ENCODE data around the gene KIRREL3.

The KIRREL3 gene

DNA sequence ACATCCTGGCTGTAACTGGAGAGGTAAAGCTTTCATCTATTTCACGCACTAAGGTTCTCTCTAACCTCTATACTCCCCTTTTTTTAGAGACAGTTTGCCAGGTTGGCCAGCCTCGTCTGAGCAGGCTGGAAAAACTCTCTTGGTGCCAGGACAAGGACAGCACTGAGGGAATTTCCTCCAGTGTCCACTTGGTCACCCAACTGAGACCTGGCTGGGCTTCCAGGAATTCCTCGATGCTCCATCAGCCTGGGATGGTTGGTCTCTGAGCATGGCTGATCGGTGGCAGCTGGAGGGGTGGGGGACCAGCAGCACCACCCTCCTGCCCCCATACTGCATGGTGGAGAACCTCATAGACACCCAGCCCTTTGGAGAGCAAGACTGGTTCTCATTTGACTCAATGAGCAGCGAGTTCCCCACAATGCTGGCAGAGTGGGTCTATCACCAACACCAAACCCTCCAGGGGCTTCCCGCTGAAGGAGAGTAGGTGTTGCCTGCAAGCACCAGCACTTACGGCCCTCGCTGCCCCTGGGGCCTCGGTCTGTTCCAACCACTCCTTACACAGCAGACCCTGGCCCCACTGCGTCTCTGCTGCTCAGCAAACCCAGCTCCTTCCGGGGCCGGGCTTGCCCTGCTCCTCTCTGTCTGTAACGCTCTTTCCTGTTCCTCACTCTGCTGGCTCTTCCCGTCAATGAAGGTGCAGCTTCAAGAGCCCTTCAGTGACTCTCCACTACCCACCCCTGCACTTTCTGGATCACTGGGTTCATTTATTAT lies 522.9 kb downstream of the KIRREL3 start:
- H3K27me3 ChIP-seq (ENCODE audit: insufficient read depth, low read length), result no peaks in the 10 kb centered on the region
- H3K4me1 ChIP-seq (ENCODE audit: control insufficient read depth, insufficient read depth, low read length, unreplicated experiment), result no peaks in the 10 kb centered on the region
- no peaks in the 10 kb centered on the region for H3K36me3 ChIP-seq (ENCODE audit: insufficient read depth, low read length)
- H3K4me3 ChIP-seq (ENCODE audit: low read depth, low read length), result no peak overlapping the region
- no peak overlapping the region for H3K27ac ChIP-seq (ENCODE audit: low read depth, low read length)
- H2AFZ ChIP-seq (ENCODE audit: low read length, unreplicated experiment), result no peak overlapping the region
- no peaks in the 10 kb centered on the region for H3K79me2 ChIP-seq (ENCODE audit: control insufficient read depth, insufficient read depth, low read length, unreplicated experiment)

GRCh38 chr11:126476977-126477376 lies 523.6 kb downstream of the KIRREL3 start:
- Histone ChIP-seq H3K4me1 (ENCODE audit: control insufficient read depth, insufficient read depth, low read length, unreplicated experiment) (no peaks in the 10 kb centered on the region), H3K36me3 (ENCODE audit: insufficient read depth, low read length) (no peaks in the 10 kb centered on the region), H2AFZ (ENCODE audit: low read length, unreplicated experiment) (no peak overlapping the region), H3K79me2 (ENCODE audit: control insufficient read depth, insufficient read depth, low read length, unreplicated experiment) (no peaks in the 10 kb centered on the region), H3K27ac (ENCODE audit: low read depth, low read length) (no peak overlapping the region), H3K27me3 (ENCODE audit: insufficient read depth, low read length) (no peaks in the 10 kb centered on the region), H3K4me3 (ENCODE audit: low read depth, low read length) (no peak overlapping the region)

GRCh38 chr11:126476266-126476924 lies 524.2 kb downstream of the KIRREL3 start:
- Histone ChIP-seq H3K27me3 (ENCODE audit: insufficient read depth, low read length) (no peaks in the 10 kb centered on the region), H3K4me3 (ENCODE audit: low read depth, low read length) (no peak overlapping the region), H3K27ac (ENCODE audit: low read depth, low read length) (no peak overlapping the region), H3K4me1 (ENCODE audit: control insufficient read depth, insufficient read depth, low read length, unreplicated experiment) (no peaks in the 10 kb centered on the region), H3K36me3 (ENCODE audit: insufficient read depth, low read length) (no peaks in the 10 kb centered on the region), H3K79me2 (ENCODE audit: control insufficient read depth, insufficient read depth, low read length, unreplicated experiment) (no peaks in the 10 kb centered on the region), H2AFZ (ENCODE audit: low read length, unreplicated experiment) (no peak overlapping the region)

DNA sequence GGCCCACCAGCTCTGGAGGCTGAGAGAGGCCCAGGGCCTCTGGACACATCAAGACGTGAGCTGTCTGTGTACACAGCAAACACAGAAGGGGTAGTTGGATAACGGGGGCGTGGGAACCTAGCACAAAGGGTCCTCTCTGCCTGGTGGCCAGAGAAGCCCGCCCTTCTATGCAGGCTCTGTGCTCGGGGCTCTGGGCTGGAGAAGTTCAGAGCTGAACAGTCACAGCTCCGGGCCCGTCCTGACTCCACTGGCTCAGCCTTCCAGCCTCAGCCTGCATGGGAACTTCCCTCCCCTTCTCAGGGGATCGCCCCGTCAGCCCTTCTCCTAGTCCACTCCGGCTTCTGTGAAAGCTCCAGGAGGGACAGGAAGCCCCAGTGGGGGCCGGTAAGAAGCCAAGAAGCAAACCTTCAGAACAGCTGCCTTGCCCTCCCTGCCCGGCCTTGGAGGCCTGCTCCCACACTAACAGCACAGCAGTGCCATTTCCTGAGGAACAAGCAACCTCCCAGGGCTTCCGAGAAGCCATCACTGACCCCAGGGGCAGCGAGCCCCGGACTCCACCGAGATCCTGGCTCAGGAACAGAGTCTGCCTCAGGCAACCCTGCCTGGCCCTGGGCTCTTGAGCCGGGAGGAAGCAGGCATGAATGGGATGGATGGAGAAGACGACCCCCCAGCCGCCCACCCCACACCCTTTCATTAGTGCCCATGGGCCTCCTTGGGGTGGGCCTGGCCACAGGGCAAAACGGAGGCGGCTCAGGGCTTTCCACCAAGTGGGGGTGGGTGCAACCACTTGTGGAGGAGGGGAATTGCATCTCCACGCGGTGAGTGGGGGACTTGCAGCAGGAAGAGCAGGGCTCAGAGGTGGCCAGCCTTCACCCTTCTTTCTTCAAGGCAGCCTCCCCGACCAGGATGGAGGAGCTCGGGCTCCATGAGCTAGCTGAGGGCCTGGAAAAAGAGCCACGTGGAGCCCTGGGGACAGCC lies 525.3 kb downstream of the KIRREL3 start:
- Histone ChIP-seq H3K79me2 (ENCODE audit: control insufficient read depth, insufficient read depth, low read length, unreplicated experiment) (no peaks in the 10 kb centered on the region), H2AFZ (ENCODE audit: low read length, unreplicated experiment) (no peak overlapping the region), H3K4me1 (ENCODE audit: control insufficient read depth, insufficient read depth, low read length, unreplicated experiment) (no peaks in the 10 kb centered on the region), H3K27me3 (ENCODE audit: insufficient read depth, low read length) (no peaks in the 10 kb centered on the region), H3K27ac (ENCODE audit: low read depth, low read length) (no peak overlapping the region), H3K4me3 (ENCODE audit: low read depth, low read length) (no peak overlapping the region), H3K36me3 (ENCODE audit: insufficient read depth, low read length) (no peaks in the 10 kb centered on the region)

DNA sequence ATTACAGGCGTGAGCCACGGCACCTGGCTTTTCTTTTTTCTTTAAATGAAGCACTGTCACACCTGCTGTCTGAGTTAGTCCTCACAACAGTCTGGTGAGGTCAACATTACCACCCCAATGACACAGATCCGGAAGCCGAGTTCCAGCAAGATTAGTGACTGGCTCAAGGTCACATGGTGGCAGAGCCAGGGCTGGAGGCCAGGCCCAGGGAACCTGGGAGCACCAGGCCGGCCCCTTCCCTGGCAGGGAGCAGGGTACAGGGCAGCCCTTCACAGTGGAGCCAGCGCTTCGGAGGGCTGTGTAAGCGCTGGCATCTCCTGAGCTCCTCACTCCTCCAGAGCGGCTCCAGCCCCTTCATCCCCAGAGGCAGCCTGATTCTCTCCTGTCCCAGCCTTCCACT lies 526.4 kb downstream of the KIRREL3 start:
- Histone ChIP-seq H3K4me3 (ENCODE audit: low read depth, low read length) (no peak overlapping the region), H3K79me2 (ENCODE audit: control insufficient read depth, insufficient read depth, low read length, unreplicated experiment) (no peaks in the 10 kb centered on the region), H2AFZ (ENCODE audit: low read length, unreplicated experiment) (no peak overlapping the region), H3K4me1 (ENCODE audit: control insufficient read depth, insufficient read depth, low read length, unreplicated experiment) (no peaks in the 10 kb centered on the region), H3K27me3 (ENCODE audit: insufficient read depth, low read length) (no peaks in the 10 kb centered on the region), H3K36me3 (ENCODE audit: insufficient read depth, low read length) (no peaks in the 10 kb centered on the region), H3K27ac (ENCODE audit: low read depth, low read length) (no peak overlapping the region)

DNA sequence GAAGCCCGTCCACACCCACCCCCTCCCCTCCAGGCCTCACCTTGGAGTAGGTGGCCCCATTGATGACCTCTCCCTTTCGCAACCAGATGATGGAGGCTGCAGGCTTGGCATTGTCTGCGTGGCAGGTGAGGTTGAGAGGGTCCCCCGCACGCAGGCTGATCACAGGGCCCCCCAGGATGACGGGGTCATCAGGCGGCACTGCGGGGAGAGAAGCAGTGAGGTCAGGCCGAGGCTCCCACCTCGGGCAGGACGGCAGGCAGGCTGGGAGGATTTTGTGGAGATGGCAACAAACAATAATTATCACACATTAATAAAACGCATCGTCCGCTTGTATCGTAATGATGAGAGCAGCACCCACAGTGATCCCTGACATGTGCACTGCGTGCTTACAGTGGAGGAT lies 527.3 kb downstream of the KIRREL3 start:
- no peaks in the 10 kb centered on the region for H3K4me1 ChIP-seq (ENCODE audit: control insufficient read depth, insufficient read depth, low read length, unreplicated experiment)
- H2AFZ ChIP-seq (ENCODE audit: low read length, unreplicated experiment), result no peak overlapping the region
- H3K36me3 ChIP-seq (ENCODE audit: insufficient read depth, low read length), result no peaks in the 10 kb centered on the region
- H3K4me3 ChIP-seq (ENCODE audit: low read depth, low read length), result no peak overlapping the region
- H3K27me3 ChIP-seq (ENCODE audit: insufficient read depth, low read length), result no peaks in the 10 kb centered on the region
- no peaks in the 10 kb centered on the region for H3K79me2 ChIP-seq (ENCODE audit: control insufficient read depth, insufficient read depth, low read length, unreplicated experiment)
- no peak overlapping the region for H3K27ac ChIP-seq (ENCODE audit: low read depth, low read length)

DNA sequence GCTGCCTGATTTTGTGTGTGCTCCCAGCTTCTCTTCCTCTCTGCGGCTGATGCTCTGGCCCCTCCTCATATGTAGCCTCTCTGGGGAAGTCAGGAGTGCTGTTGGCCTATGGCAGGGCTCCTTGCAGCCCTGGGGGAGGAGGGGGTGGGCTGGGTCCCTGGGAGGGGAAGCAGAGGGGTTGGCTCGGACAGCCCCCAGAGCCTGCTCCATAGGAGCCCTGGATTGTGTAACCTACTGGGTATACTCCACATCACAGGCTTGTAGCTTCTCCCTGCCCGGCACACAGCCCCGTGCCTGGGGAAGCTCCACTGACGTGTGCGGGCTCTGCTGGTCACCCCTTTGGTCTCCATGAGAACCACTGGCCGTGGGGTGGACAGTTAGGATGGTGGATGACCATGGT lies 531.3 kb downstream of the KIRREL3 start:
- H2AFZ ChIP-seq (ENCODE audit: low read length, unreplicated experiment), result no peak overlapping the region
- H3K36me3 ChIP-seq (ENCODE audit: insufficient read depth, low read length), result no peaks in the 10 kb centered on the region
- H3K79me2 ChIP-seq (ENCODE audit: control insufficient read depth, insufficient read depth, low read length, unreplicated experiment), result no peaks in the 10 kb centered on the region
- H3K4me1 ChIP-seq (ENCODE audit: control insufficient read depth, insufficient read depth, low read length, unreplicated experiment), result no peaks in the 10 kb centered on the region
- peaks cover 10% of the 10 kb centered on the region; the same call in 1 of the 2 replicates for H3K27me3 ChIP-seq (ENCODE audit: insufficient read depth, low read length)
- H3K27ac ChIP-seq (ENCODE audit: low read depth, low read length), result no peak overlapping the region
- H3K4me3 ChIP-seq (ENCODE audit: low read depth, low read length), result no peak overlapping the region

- H3K27me3 ChIP-seq (ENCODE audit: insufficient read depth, low read length), result peaks cover 12% of the 10 kb centered on the region; the same call in 1 of the 2 replicates
- H3K27ac ChIP-seq (ENCODE audit: low read depth, low read length), result no peak overlapping the region
- no peaks in the 10 kb centered on the region for H3K36me3 ChIP-seq (ENCODE audit: insufficient read depth, low read length)
- no peak overlapping the region for H2AFZ ChIP-seq (ENCODE audit: low read length, unreplicated experiment)
- H3K4me1 ChIP-seq (ENCODE audit: control insufficient read depth, insufficient read depth, low read length, unreplicated experiment), result no peaks in the 10 kb centered on the region
- no peak overlapping the region for H3K4me3 ChIP-seq (ENCODE audit: low read depth, low read length)
- H3K79me2 ChIP-seq (ENCODE audit: control insufficient read depth, insufficient read depth, low read length, unreplicated experiment), result no peaks in the 10 kb centered on the region
These were observed 532.5 kb downstream of the KIRREL3 start for GRCh38 chr11:126468102-126468521.

DNA sequence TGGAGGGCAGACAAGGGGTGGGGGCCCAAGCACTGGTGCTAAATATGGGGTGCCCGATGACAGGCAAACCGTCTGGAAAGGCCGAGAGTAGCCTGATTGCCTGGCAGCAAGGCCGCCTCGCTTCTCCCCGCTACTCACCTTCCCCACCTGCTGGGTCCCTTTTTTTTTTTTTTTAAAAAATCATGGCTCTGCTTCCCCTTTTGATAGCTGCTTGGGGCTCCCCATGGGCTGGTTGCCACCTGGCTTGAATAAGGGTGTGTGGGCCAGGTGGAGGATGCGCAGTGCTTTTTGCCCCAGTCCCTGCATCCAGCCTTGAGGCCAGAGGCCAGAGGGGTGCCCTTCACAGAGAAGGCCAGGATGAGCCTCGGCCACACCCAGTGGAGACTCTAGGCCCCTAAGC lies 533.1 kb downstream of the KIRREL3 start:
- H3K79me2 ChIP-seq (ENCODE audit: control insufficient read depth, insufficient read depth, low read length, unreplicated experiment), result no peaks in the 10 kb centered on the region
- H3K36me3 ChIP-seq (ENCODE audit: insufficient read depth, low read length), result no peaks in the 10 kb centered on the region
- no peak overlapping the region for H3K27ac ChIP-seq (ENCODE audit: low read depth, low read length)
- H3K27me3 ChIP-seq (ENCODE audit: insufficient read depth, low read length), result peaks cover 12% of the 10 kb centered on the region; the same call in 1 of the 2 replicates
- no peak overlapping the region for H2AFZ ChIP-seq (ENCODE audit: low read length, unreplicated experiment)
- H3K4me1 ChIP-seq (ENCODE audit: control insufficient read depth, insufficient read depth, low read length, unreplicated experiment), result no peaks in the 10 kb centered on the region
- H3K4me3 ChIP-seq (ENCODE audit: low read depth, low read length), result no peak overlapping the region

DNA sequence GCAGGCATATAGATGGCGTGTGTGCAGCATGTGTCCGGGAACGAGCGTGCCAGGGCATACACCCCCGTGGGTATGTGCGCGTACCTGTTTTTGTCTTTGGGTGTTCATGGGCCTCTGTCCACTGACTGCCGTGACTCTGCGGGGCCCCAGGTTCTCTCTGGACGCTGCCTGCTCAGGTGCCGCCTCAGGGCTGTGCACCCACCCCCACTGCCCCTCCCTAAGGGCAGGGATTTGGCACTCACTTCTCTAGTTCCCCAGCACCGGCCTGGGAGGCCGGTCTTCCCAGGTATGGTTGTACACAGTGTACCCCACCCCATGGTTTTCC lies 533.6 kb downstream of the KIRREL3 start:
- Histone ChIP-seq H3K27me3 (ENCODE audit: insufficient read depth, low read length) (peaks cover 12% of the 10 kb centered on the region; the same call in 1 of the 2 replicates), H3K27ac (ENCODE audit: low read depth, low read length) (no peak overlapping the region), H3K36me3 (ENCODE audit: insufficient read depth, low read length) (no peaks in the 10 kb centered on the region), H3K4me3 (ENCODE audit: low read depth, low read length) (no peak overlapping the region), H3K79me2 (ENCODE audit: control insufficient read depth, insufficient read depth, low read length, unreplicated experiment) (no peaks in the 10 kb centered on the region), H3K4me1 (ENCODE audit: control insufficient read depth, insufficient read depth, low read length, unreplicated experiment) (no peaks in the 10 kb centered on the region), H2AFZ (ENCODE audit: low read length, unreplicated experiment) (no peak overlapping the region)

Measured in ACC112 (cell line).